ENCODE measurements around the gene PLA2G1B. TPM values are rescaled to one million over a fixed set of nuclear protein-coding genes. Genes with fewer than 3 reads are reported as not detected.

PLA2G1B gene
- total RNA-seq, 1 donor from 2014 or later: 0.42 TPM

GRCh38 chr12:120370343-120371243, 43.0 kb upstream of the PLA2G1B start:
- Mint-ChIP-seq H3K4me1 (ENCODE audit: low read depth) (peaks cover 13% of the 10 kb centered on the region), H3K27me3 (ENCODE audit: low read depth) (peaks cover 47% of the 10 kb centered on the region), H3K36me3 (ENCODE audit: low read depth) (no peaks in the 10 kb centered on the region), H3K9me3 (ENCODE audit: low read depth) (no peaks in the 10 kb centered on the region), H3K4me3 (ENCODE audit: unreplicated experiment) (peak overlapping the region; percentile 69), H3K27ac (ENCODE audit: unreplicated experiment) (no peak overlapping the region)
- DNase-seq (ENCODE audit: low spot score): no peak
- no peak for TF ChIP-seq CTCF (IDR thresholded peaks at IDR 0.05)

GRCh38 chr12:120369603-120370342, 42.2 kb upstream of the PLA2G1B start:
- no peaks in the 10 kb centered on the region for H3K36me3 Mint-ChIP-seq (ENCODE audit: low read depth)
- no peaks in the 10 kb centered on the region for H3K9me3 Mint-ChIP-seq (ENCODE audit: low read depth)
- H3K4me1 Mint-ChIP-seq (ENCODE audit: low read depth): peaks cover 13% of the 10 kb centered on the region
- H3K4me3 Mint-ChIP-seq (ENCODE audit: unreplicated experiment): peak overlapping the region; percentile 69
- H3K27ac Mint-ChIP-seq (ENCODE audit: unreplicated experiment): no peak overlapping the region
- no peak for TF ChIP-seq CTCF (IDR thresholded peaks at IDR 0.05)
- H3K27me3 Mint-ChIP-seq (ENCODE audit: low read depth): peaks cover 41% of the 10 kb centered on the region
- DNase-seq (ENCODE audit: low spot score): no peak

- H3K9me3 Mint-ChIP-seq (ENCODE audit: low read depth): no peaks in the 10 kb centered on the region
- peak within 1 kb of the TSS; percentile 69 for H3K4me3 Mint-ChIP-seq (ENCODE audit: unreplicated experiment)
- H3K27me3 Mint-ChIP-seq (ENCODE audit: low read depth): peaks cover 39% of the 10 kb centered on the region
- H3K27ac Mint-ChIP-seq (ENCODE audit: unreplicated experiment): no peak within 1 kb of the TSS
- DNase-seq (ENCODE audit: low spot score): no peak
- peaks cover 13% of the 10 kb centered on the region for H3K4me1 Mint-ChIP-seq (ENCODE audit: low read depth)
- no peaks in the 10 kb centered on the region for H3K36me3 Mint-ChIP-seq (ENCODE audit: low read depth)
- TF ChIP-seq CTCF (IDR thresholded peaks at IDR 0.05): no peak
These were observed 41.4 kb upstream of the PLA2G1B start, which contains the start of gene MSI1 for GRCh38 chr12:120368789-120369602. Gene MSI1, minus strand, starts transcription at chr12:120369164. Its CDS starts 73 bp downstream, at chr12:120369091.

- Mint-ChIP-seq H3K27me3 (ENCODE audit: low read depth) (peaks cover 39% of the 10 kb centered on the region), H3K4me1 (ENCODE audit: low read depth) (peaks cover 13% of the 10 kb centered on the region), H3K9me3 (ENCODE audit: low read depth) (no peaks in the 10 kb centered on the region), H3K4me3 (ENCODE audit: unreplicated experiment) (peak overlapping the region; percentile 55), H3K36me3 (ENCODE audit: low read depth) (no peaks in the 10 kb centered on the region), H3K27ac (ENCODE audit: unreplicated experiment) (no peak overlapping the region)
- TF ChIP-seq CTCF (IDR thresholded peaks at IDR 0.05): no peak
- DNase-seq (ENCODE audit: low spot score): no peak
These were observed 40.6 kb upstream of the PLA2G1B start for GRCh38 chr12:120367924-120368788.
